SK-N-SH treated with all-trans-retinoic acid at 6 μM for 48 hours (cell line): Measurements from ENCODE around the gene RGL3.

Experiments used
- ATAC-seq: fragments of 200-7000 bp; cut with Tn5 transposase; 3 replicates; pipeline ENCODE4 v1.9.1; 2020; ENCODE audit warnings: mild to moderate bottlenecking, moderate library complexity
- ARNTL ChIP-seq: fragments of 450-650 bp; formaldehyde crosslinking; IDR thresholded peaks from 2 replicates; pipeline ENCODE4 v1.5.0; 2020; ENCODE audit warnings: low read depth, mild to moderate bottlenecking, moderate library complexity, borderline replicate concordance
- BACH2 ChIP-seq: fragments of 250-450 bp; sonication (Bioruptor Pico); IDR thresholded peaks from 2 replicates; pipeline ENCODE4 v1.9.0; 2021; ENCODE audit warnings: mild to moderate bottlenecking, borderline replicate concordance
- CREB5 ChIP-seq: fragments of 250-450 bp; sonication (Bioruptor Pico); IDR thresholded peaks from 2 replicates; pipeline ENCODE4 v1.5.1; 2020; ENCODE audit warnings: low read depth, mild to moderate bottlenecking, moderate library complexity
- CSRNP3 ChIP-seq: fragments of 250-450 bp; sonication (Bioruptor Pico); IDR thresholded peaks from 2 replicates; pipeline ENCODE4 v1.5.1; 2021; ENCODE audit warnings: mild to moderate bottlenecking, moderate library complexity
- ESRRG ChIP-seq: fragments of 250-450 bp; sonication (Bioruptor Pico); IDR thresholded peaks from 2 replicates; pipeline ENCODE4 v1.6.1; 2021; ENCODE audit warnings: mild to moderate bottlenecking
- GLIS3 ChIP-seq: fragments of 250-450 bp; sonication (Bioruptor Pico); IDR thresholded peaks from 2 replicates; pipeline ENCODE4 v1.5.0; 2020; ENCODE audit warnings: mild to moderate bottlenecking, moderate library complexity
- OSR1 ChIP-seq: fragments of 250-450 bp; sonication (Bioruptor Pico); IDR thresholded peaks from 2 replicates; pipeline ENCODE4 v1.8.0; 2022; ENCODE audit warnings: moderate library complexity, mild to moderate bottlenecking, inconsistent platforms
- PPARA ChIP-seq: fragments of 250-450 bp; sonication (Bioruptor Pico); IDR thresholded peaks from 2 replicates; pipeline ENCODE4 v1.5.0; 2020; ENCODE audit warnings: mild to moderate bottlenecking, borderline replicate concordance
- RARB ChIP-seq: fragments of 250-450 bp; sonication (Bioruptor Pico); IDR thresholded peaks from 2 replicates; pipeline ENCODE4 v1.8.0; 2021; ENCODE audit warnings: mild to moderate bottlenecking, moderate library complexity
- SNAI2 ChIP-seq: fragments of 250-450 bp; sonication (Bioruptor Pico); IDR thresholded peaks from 2 replicates; pipeline ENCODE4 v1.5.0; 2020; ENCODE audit warnings: mild to moderate bottlenecking, moderate library complexity
- TCF4 ChIP-seq: fragments of 250-450 bp; sonication (Bioruptor Pico); IDR thresholded peaks from 2 replicates; pipeline ENCODE4 v1.8.0; 2021; ENCODE audit warnings: mild to moderate bottlenecking, moderate library complexity, borderline replicate concordance
- TOX ChIP-seq: fragments of 250-450 bp; sonication (Bioruptor Pico); IDR thresholded peaks from 2 replicates; pipeline ENCODE4 v1.8.0; 2021; ENCODE audit warnings: mild to moderate bottlenecking, moderate library complexity, borderline replicate concordance
- ZC3H10 ChIP-seq: fragments of 250-450 bp; sonication (Bioruptor Pico); IDR thresholded peaks from 2 replicates; pipeline ENCODE4 v1.5.1; 2021; ENCODE audit warnings: mild to moderate bottlenecking, moderate library complexity
- ZFP3 ChIP-seq: fragments of 250-450 bp; sonication (Bioruptor Pico); IDR thresholded peaks from 2 replicates; pipeline ENCODE4 v1.5.0; 2020; ENCODE audit warnings: mild to moderate bottlenecking, moderate library complexity
- ZFP30 ChIP-seq: fragments of 450-650 bp; formaldehyde crosslinking; IDR thresholded peaks from 2 replicates; pipeline ENCODE4 v1.5.0; 2022; ENCODE audit warnings: mild to moderate bottlenecking, moderate library complexity
- ZNF70 ChIP-seq: fragments of 450-650 bp; formaldehyde crosslinking; IDR thresholded peaks from 2 replicates; pipeline ENCODE4 v1.5.0; 2020; ENCODE audit warnings: mild to moderate bottlenecking, moderate library complexity
- ZNF8 ChIP-seq: fragments of 450-650 bp; formaldehyde crosslinking; IDR thresholded peaks from 2 replicates; pipeline ENCODE4 v1.5.0; 2020; ENCODE audit warnings: mild to moderate bottlenecking, moderate library complexity
- TF ChIP-seq, protein P1 (sequence below): fragments of 250-450 bp; sonication (Bioruptor Pico); IDR thresholded peaks from 2 replicates; pipeline ENCODE4 v1.8.0; 2020; ENCODE audit warnings: mild to moderate bottlenecking, moderate library complexity, borderline replicate concordance
- TF ChIP-seq, protein P2 (sequence below): fragments of 250-450 bp; sonication (Bioruptor Pico); IDR thresholded peaks from 2 replicates; pipeline ENCODE4 v1.8.0; 2021; ENCODE audit warnings: low read depth, mild to moderate bottlenecking, moderate library complexity, borderline replicate concordance

The RGL3 gene

GRCh38 chr19:11397089-11397610, 22.0 kb downstream of the RGL3 start:
- no peak for ATAC-seq
- no peak for TF ChIP-seq ZNF8 (CRISPR knock-in tag)
- TF ChIP-seq BACH2 (CRISPR knock-in tag) = no peak
- TF ChIP-seq GLIS3 = no peak
- TF ChIP-seq, protein P1, sequence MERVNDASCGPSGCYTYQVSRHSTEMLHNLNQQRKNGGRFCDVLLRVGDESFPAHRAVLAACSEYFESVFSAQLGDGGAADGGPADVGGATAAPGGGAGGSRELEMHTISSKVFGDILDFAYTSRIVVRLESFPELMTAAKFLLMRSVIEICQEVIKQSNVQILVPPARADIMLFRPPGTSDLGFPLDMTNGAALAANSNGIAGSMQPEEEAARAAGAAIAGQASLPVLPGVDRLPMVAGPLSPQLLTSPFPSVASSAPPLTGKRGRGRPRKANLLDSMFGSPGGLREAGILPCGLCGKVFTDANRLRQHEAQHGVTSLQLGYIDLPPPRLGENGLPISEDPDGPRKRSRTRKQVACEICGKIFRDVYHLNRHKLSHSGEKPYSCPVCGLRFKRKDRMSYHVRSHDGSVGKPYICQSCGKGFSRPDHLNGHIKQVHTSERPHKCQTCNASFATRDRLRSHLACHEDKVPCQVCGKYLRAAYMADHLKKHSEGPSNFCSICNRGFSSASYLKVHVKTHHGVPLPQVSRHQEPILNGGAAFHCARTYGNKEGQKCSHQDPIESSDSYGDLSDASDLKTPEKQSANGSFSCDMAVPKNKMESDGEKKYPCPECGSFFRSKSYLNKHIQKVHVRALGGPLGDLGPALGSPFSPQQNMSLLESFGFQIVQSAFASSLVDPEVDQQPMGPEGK (CRISPR knock-in tag) = no peak
- TF ChIP-seq, protein P2, sequence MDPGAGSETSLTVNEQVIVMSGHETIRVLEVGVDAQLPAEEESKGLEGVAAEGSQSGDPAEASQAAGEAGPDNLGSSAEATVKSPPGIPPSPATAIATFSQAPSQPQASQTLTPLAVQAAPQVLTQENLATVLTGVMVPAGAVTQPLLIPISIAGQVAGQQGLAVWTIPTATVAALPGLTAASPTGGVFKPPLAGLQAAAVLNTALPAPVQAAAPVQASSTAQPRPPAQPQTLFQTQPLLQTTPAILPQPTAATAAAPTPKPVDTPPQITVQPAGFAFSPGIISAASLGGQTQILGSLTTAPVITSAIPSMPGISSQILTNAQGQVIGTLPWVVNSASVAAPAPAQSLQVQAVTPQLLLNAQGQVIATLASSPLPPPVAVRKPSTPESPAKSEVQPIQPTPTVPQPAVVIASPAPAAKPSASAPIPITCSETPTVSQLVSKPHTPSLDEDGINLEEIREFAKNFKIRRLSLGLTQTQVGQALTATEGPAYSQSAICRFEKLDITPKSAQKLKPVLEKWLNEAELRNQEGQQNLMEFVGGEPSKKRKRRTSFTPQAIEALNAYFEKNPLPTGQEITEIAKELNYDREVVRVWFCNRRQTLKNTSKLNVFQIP (CRISPR knock-in tag) = no peak
- TF ChIP-seq ZFP30 (CRISPR knock-in tag) = no peak
- no peak for TF ChIP-seq ZNF70 (CRISPR knock-in tag)
- no peak for TF ChIP-seq RARB
- no peak for TF ChIP-seq ESRRG (CRISPR knock-in tag)
- no peak for TF ChIP-seq CSRNP3
- TF ChIP-seq ZFP3 (CRISPR knock-in tag) = no peak
- TF ChIP-seq TCF4 (CRISPR knock-in tag) = no peak
- TF ChIP-seq SNAI2 = no peak
- TF ChIP-seq CREB5 = no peak
- no peak for TF ChIP-seq TOX (CRISPR knock-in tag)
- no peak for TF ChIP-seq ARNTL (CRISPR knock-in tag)
- no peak for TF ChIP-seq ZC3H10 (CRISPR knock-in tag)

- ATAC-seq = no peak
- no peak for TF ChIP-seq PPARA (CRISPR knock-in tag)
- no peak for TF ChIP-seq ARNTL (CRISPR knock-in tag)
- no peak for TF ChIP-seq BACH2 (CRISPR knock-in tag)
- no peak for TF ChIP-seq TCF4 (CRISPR knock-in tag)
- no peak for TF ChIP-seq TOX (CRISPR knock-in tag)
- TF ChIP-seq CREB5 = no peak
- TF ChIP-seq ZNF8 (CRISPR knock-in tag) = no peak
- no peak for TF ChIP-seq GLIS3
- TF ChIP-seq OSR1 = no peak
- no peak for TF ChIP-seq ZNF70 (CRISPR knock-in tag)
- no peak for TF ChIP-seq ESRRG (CRISPR knock-in tag)
- TF ChIP-seq SNAI2 = no peak
- no peak for TF ChIP-seq ZC3H10 (CRISPR knock-in tag)
- TF ChIP-seq, protein P1 (CRISPR knock-in tag) = no peak
Measured at GRCh38 chr19:11390933-11391680, 28.0 kb downstream of the RGL3 start.
